ENCODE data around the gene NOL8.

DNA sequence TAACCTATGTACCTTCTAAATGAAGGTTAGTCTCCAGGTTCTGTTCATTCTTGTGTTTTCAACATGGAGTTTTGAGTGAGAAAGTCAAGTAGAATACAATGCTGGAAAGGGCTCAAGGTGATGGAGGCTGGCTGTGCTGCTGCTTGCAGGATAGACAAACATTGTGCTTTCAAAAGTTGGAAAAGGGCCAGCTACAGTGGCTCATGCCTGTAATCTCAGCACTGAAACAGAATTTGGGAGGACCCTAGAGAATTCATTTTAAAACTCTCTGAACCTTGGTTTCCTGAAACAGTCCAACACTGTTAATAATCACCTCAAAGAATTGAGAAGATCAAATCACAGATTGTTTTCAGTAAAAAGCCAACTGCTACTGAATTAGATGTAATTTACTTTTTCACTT is 16.3 kb downstream of the NOL8 start:
- TF ChIP-seq, protein P1, sequence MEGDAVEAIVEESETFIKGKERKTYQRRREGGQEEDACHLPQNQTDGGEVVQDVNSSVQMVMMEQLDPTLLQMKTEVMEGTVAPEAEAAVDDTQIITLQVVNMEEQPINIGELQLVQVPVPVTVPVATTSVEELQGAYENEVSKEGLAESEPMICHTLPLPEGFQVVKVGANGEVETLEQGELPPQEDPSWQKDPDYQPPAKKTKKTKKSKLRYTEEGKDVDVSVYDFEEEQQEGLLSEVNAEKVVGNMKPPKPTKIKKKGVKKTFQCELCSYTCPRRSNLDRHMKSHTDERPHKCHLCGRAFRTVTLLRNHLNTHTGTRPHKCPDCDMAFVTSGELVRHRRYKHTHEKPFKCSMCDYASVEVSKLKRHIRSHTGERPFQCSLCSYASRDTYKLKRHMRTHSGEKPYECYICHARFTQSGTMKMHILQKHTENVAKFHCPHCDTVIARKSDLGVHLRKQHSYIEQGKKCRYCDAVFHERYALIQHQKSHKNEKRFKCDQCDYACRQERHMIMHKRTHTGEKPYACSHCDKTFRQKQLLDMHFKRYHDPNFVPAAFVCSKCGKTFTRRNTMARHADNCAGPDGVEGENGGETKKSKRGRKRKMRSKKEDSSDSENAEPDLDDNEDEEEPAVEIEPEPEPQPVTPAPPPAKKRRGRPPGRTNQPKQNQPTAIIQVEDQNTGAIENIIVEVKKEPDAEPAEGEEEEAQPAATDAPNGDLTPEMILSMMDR (IDR thresholded peaks at IDR 0.05), result no peak
- TF ChIP-seq POLR2A (IDR thresholded peaks at IDR 0.05), result no peak
